HUES48 (cell line): ENCODE measurements around the gene KRT78.

Experiments used
- H3K27ac ChIP-seq: one replicate; pipeline ENCODE4 v1.7.0; 2013; ENCODE audit warnings: low read depth, low read length, inconsistent platforms
- H3K27me3 ChIP-seq: 2 replicates; pipeline ENCODE4 v1.6.1; 2013; ENCODE audit warnings: mild to moderate bottlenecking, low read length; ENCODE audit not compliant: control insufficient read depth, insufficient read depth
- H3K36me3 ChIP-seq: 2 replicates; pipeline ENCODE4 v1.6.1; 2013; ENCODE audit warnings: low read length; ENCODE audit not compliant: control insufficient read depth, insufficient read depth
- H3K4me1 ChIP-seq: 2 replicates; pipeline ENCODE4 v1.6.1; 2013; ENCODE audit warnings: mild to moderate bottlenecking, low read length; ENCODE audit not compliant: control insufficient read depth, insufficient read depth
- H3K4me3 ChIP-seq: 2 replicates; pipeline ENCODE4 v1.5.1; 2013; ENCODE audit warnings: mild to moderate bottlenecking, low read depth, low read length
- H3K9ac ChIP-seq: 2 replicates; pipeline ENCODE4 v1.6.1; 2013; ENCODE audit warnings: mild to moderate bottlenecking, low read depth, low read length, moderate library complexity
- H3K9me3 ChIP-seq: 2 replicates; pipeline ENCODE4 v1.6.1; 2013; ENCODE audit warnings: low read length; ENCODE audit not compliant: control insufficient read depth, insufficient read depth

Gene KRT78

GRCh38 chr12:52807544-52808470 is 41.0 kb downstream of the KRT78 start:
- H3K9ac ChIP-seq = no peak overlapping the region
- no peaks in the 10 kb centered on the region for H3K9me3 ChIP-seq
- peaks cover 10% of the 10 kb centered on the region for H3K4me1 ChIP-seq
- H3K27me3 ChIP-seq = no peaks in the 10 kb centered on the region
- no peak overlapping the region for H3K4me3 ChIP-seq
- no peak overlapping the region for H3K27ac ChIP-seq
- H3K36me3 ChIP-seq = no peaks in the 10 kb centered on the region

- Histone ChIP-seq H3K9me3 (no peaks in the 10 kb centered on the region), H3K27me3 (no peaks in the 10 kb centered on the region), H3K9ac (no peak overlapping the region)
Observed at GRCh38 chr12:52806821-52807543, 41.8 kb downstream of the KRT78 start.

GRCh38 chr12:52806169-52806811 is 42.5 kb downstream of the KRT78 start:
- H3K4me1 ChIP-seq = peaks cover 10% of the 10 kb centered on the region
- H3K27ac ChIP-seq = no peak overlapping the region
- no peak overlapping the region for H3K4me3 ChIP-seq
- no peaks in the 10 kb centered on the region for H3K9me3 ChIP-seq
- H3K9ac ChIP-seq = no peak overlapping the region
- H3K36me3 ChIP-seq = no peaks in the 10 kb centered on the region
- H3K27me3 ChIP-seq = no peaks in the 10 kb centered on the region

More at GRCh38 chr12:52806821-52807543, 41.8 kb downstream of the KRT78 start:
- peaks cover 10% of the 10 kb centered on the region for H3K4me1 ChIP-seq
- no peak overlapping the region for H3K27ac ChIP-seq
- no peak overlapping the region for H3K4me3 ChIP-seq
- no peaks in the 10 kb centered on the region for H3K36me3 ChIP-seq

GRCh38 chr12:52805739-52806138 is 43.1 kb downstream of the KRT78 start:
- H3K27ac ChIP-seq = no peak overlapping the region
- peaks cover 11% of the 10 kb centered on the region for H3K4me1 ChIP-seq
- no peaks in the 10 kb centered on the region for H3K36me3 ChIP-seq
- no peak overlapping the region for H3K4me3 ChIP-seq
- H3K9me3 ChIP-seq = no peaks in the 10 kb centered on the region
- no peaks in the 10 kb centered on the region for H3K27me3 ChIP-seq
- H3K9ac ChIP-seq = no peak overlapping the region

GRCh38 chr12:52805000-52805399 is 43.8 kb downstream of the KRT78 start:
- Histone ChIP-seq H3K9ac (no peak overlapping the region), H3K36me3 (no peaks in the 10 kb centered on the region), H3K27me3 (no peaks in the 10 kb centered on the region)

GRCh38 chr12:52802442-52802841 is 46.4 kb downstream of the KRT78 start:
- Histone ChIP-seq H3K9ac (no peak overlapping the region), H3K27ac (no peak overlapping the region), H3K36me3 (no peaks in the 10 kb centered on the region), H3K4me3 (no peak overlapping the region), H3K27me3 (no peaks in the 10 kb centered on the region), H3K4me1 (peaks cover 25% of the 10 kb centered on the region), H3K9me3 (no peaks in the 10 kb centered on the region)

More at GRCh38 chr12:52805000-52805399, 43.8 kb downstream of the KRT78 start:
- Histone ChIP-seq H3K4me1 (peaks cover 18% of the 10 kb centered on the region), H3K4me3 (no peak overlapping the region), H3K9me3 (no peaks in the 10 kb centered on the region), H3K27ac (no peak overlapping the region)

GRCh38 chr12:52801773-52802172 is 47.0 kb downstream of the KRT78 start:
- H3K9ac ChIP-seq = no peak overlapping the region
- no peaks in the 10 kb centered on the region for H3K36me3 ChIP-seq
- H3K9me3 ChIP-seq = no peaks in the 10 kb centered on the region
- H3K4me3 ChIP-seq = no peak overlapping the region
- no peak overlapping the region for H3K27ac ChIP-seq
- H3K4me1 ChIP-seq = peaks cover 25% of the 10 kb centered on the region
- no peaks in the 10 kb centered on the region for H3K27me3 ChIP-seq

- no peaks in the 10 kb centered on the region for H3K36me3 ChIP-seq
- no peak overlapping the region for H3K4me3 ChIP-seq
- no peaks in the 10 kb centered on the region for H3K27me3 ChIP-seq
- H3K9me3 ChIP-seq = no peaks in the 10 kb centered on the region
- H3K27ac ChIP-seq = no peak overlapping the region
- H3K9ac ChIP-seq = no peak overlapping the region
- H3K4me1 ChIP-seq = peaks cover 22% of the 10 kb centered on the region
Observed at GRCh38 chr12:52800259-52800917, 48.4 kb downstream of the KRT78 start.

GRCh38 chr12:52799505-52800211 is 49.1 kb downstream of the KRT78 start:
- Histone ChIP-seq H3K27ac (no peak overlapping the region), H3K36me3 (no peaks in the 10 kb centered on the region), H3K4me1 (peaks cover 15% of the 10 kb centered on the region), H3K9ac (no peak overlapping the region), H3K27me3 (no peaks in the 10 kb centered on the region), H3K4me3 (no peak overlapping the region), H3K9me3 (no peaks in the 10 kb centered on the region)
